GM19240 (cell line): ENCODE data around the gene SEC24A.
"Not testable (repeated sequence)": the region's sequence is repeated elsewhere in the genome, so short reads cannot be mapped to it uniquely, and the experiment has no call there.

Source experiments
- DNase-seq: peaks from one replicate; pipeline ENCODE4 v3.0.0; 2011; ENCODE audit warnings: low spot score; ENCODE audit not compliant: insufficient read length

SEC24A gene

DNA sequence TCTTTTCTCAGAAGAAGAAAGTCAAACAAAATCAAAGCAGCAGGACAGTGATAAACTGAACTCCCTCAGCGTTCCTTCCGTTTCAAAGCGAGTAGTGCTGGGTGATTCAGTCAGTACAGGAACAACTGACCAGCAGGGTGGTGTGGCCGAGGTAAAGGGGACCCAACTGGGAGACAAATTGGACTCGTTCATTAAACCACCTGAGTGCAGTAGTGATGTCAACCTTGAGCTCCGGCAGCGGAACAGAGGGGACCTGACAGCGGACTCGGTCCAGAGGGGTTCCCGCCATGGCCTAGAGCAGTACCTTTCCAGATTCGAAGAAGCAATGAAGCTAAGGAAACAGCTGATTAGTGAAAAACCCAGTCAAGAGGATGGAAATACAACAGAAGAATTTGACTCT, 92.5 kb downstream of the SEC24A start:
- no peak for DNase-seq

DNA sequence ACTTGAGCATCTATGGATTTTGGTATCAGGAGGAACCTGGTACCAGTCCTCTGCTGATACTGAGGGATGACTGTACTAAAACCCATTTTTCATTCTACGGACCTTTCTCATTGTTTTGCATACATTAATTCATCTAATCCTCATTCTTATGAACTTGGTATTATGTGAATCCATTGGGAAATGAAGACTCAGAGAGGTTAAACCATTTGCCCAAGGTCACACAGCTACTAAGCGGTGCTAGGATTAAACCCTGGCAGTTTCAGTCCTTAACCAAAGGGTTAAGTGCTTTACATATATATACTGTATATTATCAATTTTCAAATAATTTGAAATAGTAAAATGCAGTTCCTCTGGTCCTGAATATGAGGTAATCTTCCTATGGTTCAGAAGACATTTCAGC, 93.5 kb downstream of the SEC24A start:
- no peak for DNase-seq

DNA sequence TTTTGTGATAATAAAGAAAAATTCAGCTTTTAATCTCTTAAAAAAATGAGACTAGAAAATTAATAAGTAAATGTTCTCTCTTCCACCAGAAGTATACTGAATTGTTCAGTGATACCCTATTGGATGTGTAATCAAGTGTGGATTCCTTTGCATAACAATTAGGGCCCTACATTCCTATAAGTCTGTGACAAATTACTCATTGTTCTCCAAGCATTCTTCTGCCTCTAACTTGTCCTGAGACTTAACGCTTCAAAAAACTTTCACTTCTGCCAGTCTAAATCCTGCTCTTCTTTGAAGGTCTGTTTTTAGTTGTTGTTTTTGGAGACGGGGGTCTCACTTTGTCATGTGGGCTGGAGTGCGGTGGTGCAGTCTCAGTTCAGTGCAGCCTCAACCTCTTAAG, 100.8 kb downstream of the SEC24A start:
- DNase-seq: no peak

DNA sequence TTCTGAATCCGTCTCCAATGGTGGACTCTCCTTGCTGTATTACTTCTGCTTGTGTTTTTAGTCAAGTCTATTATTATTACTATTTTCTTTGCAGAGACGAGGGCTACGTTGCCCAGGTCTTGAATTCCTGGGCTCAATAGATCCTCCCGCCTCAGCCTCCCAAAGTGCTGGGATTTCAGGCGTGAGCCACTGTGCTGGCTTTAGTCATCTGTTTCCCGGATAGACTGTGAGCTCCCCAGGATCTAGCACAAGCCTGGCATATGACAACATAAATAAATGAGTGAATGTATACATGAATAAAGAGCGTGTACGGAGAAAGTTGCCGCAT, 109.6 kb downstream of the SEC24A start:
- DNase-seq: no peak

DNA sequence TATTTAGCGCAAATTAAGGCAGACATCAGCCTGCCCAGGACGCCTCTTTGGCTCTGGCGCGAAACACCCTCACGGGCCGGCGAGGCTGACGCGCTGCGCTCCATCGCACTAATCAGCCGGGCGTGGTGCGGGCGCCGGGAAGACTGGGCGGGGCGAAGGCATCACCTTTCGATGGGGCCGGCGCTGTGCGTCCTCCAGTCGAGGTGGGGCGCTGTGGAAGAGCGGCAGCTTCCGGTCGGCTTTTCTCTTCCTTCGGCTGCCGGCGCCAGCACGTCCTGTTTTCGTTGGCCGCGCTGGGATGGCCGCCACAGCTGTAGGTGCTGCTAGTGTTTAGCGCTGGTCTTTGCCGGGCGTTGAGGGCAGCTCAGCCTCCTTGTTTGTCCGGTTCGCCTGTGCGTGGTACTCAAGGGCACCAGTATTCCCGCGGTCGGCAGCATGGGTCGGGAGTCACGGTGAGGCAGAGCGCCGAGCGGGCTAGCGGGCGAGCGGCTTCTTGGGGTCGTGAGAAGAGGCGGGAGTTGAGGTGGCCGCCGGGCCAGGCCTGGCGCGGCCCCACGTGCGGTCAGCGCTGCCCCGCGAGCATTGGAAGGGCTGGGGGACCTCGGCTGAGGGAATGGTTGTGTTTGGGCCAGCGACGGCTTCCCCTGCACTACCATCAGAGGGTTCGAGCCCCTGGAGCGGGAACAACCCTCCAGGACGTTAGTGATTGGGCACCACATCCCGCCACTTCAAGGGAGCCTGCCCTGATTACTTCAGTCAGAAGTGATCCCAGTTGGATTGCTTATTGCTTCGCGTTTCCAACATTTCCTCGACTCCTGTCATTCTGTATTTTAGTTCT, 110.1 kb downstream of the SEC24A start, which contains the start of gene DDX46:
TSS of gene DDX46 (plus strand) at position 276 of the 838 bp plus-strand sequence. CDS start at position 436, 160 bp downstream.
- peak; percentile 87 for DNase-seq

DNA sequence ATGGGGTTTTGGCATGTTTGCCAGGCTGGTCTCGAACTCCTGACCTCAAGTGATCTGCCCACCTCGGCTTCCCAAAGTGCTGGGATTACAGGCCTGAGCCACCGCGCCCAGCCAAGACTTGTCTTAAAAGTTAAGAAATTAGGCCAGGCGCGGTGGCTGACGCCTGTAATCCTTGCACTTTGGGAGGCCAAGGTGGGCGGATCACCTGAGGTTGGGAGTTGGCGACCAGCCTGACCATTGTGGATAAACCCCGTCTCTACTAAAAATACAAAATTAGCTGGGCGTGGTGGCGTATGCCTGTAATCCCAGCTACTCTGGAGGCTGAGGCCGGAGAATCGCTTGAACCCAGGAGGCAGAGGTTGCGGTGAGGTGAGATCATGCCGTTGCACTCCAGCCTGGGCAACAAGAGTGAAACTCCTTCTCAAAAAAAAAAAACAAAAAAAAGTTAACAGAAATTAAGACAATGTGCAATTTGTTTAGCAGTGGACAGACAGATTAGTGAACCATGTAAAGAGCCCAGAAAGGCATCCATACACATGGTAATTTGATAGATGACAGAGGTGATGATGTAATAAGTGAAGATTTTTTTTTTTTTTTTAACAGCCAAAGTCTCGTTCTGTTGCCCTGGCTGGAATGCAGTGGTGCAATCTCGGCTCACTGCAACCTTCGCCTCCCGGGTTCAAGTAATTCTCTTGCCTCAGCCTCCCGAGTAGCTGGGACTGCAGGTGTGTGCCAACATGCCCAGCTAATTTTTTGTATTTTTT, 119.1 kb downstream of the SEC24A start:
- not testable (repeated sequence) for DNase-seq

DNA sequence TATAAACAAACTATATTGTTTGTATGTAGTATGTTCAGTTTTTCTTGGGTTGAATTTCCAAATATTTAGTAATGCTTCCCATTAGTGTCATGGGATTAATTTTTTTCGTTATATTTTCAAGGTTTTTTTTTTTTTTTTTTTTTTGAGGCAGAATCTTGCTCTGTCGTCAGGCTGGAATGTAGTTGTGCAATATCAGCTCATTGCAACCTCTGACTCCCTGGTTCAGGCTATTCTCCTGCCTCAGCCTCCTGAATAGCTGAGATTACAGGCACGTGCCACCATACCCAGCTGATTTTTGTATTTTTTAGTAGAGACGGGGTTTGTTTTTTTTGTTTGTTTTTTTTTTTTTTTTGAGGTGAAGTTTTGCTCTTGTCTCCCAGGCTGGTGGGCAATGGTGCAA, 120.6 kb downstream of the SEC24A start:
- DNase-seq: no peak

DNA sequence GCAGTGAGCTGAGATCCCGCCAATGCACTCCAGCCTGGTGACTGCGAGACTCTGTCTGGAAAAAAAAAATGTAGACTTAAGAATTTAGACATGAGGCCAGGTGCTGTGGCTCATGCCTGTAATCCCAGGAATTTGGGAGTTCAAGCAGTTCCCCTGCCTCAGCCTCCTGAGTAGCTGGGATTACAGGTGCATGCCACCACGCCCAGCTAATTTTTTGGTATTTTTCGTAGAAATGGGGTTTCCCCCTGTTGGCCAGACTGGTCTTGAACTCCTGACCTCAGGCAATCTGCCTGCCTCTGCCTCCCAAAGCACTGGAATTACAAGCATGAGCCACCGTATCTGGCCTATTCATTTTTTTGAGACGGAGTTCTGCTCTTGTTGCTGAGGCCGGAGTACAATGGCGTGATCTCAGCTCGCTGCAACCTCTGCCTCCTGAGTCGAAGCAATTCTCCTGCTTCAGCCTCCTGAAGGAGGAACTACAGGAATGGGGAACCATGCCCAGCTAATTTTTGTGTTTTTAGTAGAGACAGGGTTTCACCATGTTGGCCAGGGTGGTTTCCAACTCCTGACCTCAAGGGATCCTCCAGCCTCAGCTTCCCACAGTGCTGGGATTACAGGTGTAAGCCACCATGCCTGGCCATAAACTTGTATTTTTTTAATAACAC, 124.0 kb downstream of the SEC24A start:
- no peak for DNase-seq

DNA sequence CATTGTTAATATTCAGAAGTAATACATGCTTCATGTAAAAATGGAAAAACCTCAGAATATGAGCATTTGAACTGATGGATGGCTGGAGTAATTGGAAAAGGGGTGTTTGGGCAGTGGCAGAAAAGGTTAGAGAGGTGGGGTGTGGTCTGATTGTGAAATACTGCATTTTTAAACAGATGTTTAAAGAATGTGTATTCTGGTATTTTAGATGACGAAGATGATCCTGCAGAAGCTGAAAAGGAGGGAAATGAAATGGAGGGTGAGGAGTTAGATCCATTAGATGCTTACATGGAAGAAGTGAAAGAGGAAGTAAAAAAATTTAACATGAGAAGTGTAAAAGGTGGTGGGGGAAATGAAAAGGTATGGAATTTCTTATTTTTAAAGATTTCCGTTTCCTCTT, 128.8 kb downstream of the SEC24A start:
- DNase-seq: no peak
